HEK293 (cell line): ENCODE data around the gene ZFPM1.

Source experiments
- CTCF ChIP-seq: fragments of 450-650 bp; formaldehyde crosslinking; IDR thresholded peaks from 2 replicates; pipeline ENCODE4 v1.5.1; 2016; ENCODE audit warnings: missing biosample characterization, missing genetic modification characterization
- ZBTB7A ChIP-seq: fragments of 450-650 bp; formaldehyde crosslinking; IDR thresholded peaks from 2 replicates; pipeline ENCODE4 v1.5.1; 2016; ENCODE audit warnings: low read depth, missing biosample characterization, missing genetic modification characterization
- ZNF157 ChIP-seq: fragments of 450-650 bp; formaldehyde crosslinking; IDR thresholded peaks from 2 replicates; pipeline ENCODE4 v1.5.1; 2016; ENCODE audit warnings: missing biosample characterization, missing genetic modification characterization
- ZNF416 ChIP-seq: fragments of 450-650 bp; formaldehyde crosslinking; IDR thresholded peaks from 2 replicates; pipeline ENCODE4 v1.5.1; 2016; ENCODE audit warnings: missing biosample characterization, missing genetic modification characterization
- ZNF530 ChIP-seq: fragments of 450-650 bp; formaldehyde crosslinking; IDR thresholded peaks from 2 replicates; pipeline ENCODE4 v1.5.1; 2016; ENCODE audit warnings: low read depth, missing biosample characterization, missing genetic modification characterization

- no peak for TF ChIP-seq CTCF
- no peak for TF ChIP-seq ZBTB7A (tag by site-specific recombination)
- TF ChIP-seq ZNF416 (tag by site-specific recombination) = no peak
- TF ChIP-seq ZNF530 (tag by site-specific recombination) = no peak
- no peak for TF ChIP-seq ZNF157
Measured at GRCh38 chr16:88575251-88575650, 122.2 kb downstream of the ZFPM1 start.
